Renal cortex interstitium (tissue), 11 donors: ENCODE data around the gene CAV2. TPM values are rescaled to one million over a fixed set of nuclear protein-coding genes. Genes with fewer than 3 reads are reported as not detected.

Experiments
- DNase-seq, 11 donors: peaks; one replicate each; pipeline ENCODE4 v3.0.0-alpha.2; 2013; ENCODE audit warnings: low read depth in 9 of 11, low spot score in 4 of 11; ENCODE audit errors: extremely low read depth in 1 of 11
- polyA plus RNA-seq, 3 donors: library from polyadenylated mRNA; unstranded; fragments of 120-200 nt; gene quantifications; one replicate each; pipeline ENCODE4 v1.2.1, GENCODE V29; 2013; ENCODE audit not compliant: insufficient read length in 3 of 3

Gene CAV2
- polyA plus RNA-seq, 3 donors = 24.9 to 31.6 (median 28.9) TPM

GRCh38 chr7:116487907-116488521 is 11.5 kb upstream of the CAV2 start:
- DNase-seq = no peak

- no peak for DNase-seq
These were observed 9.2 kb upstream of the CAV2 start for GRCh38 chr7:116490351-116490750.

- no peak for DNase-seq
These were observed 7.5 kb upstream of the CAV2 start for GRCh38 chr7:116491887-116492653.

GRCh38 chr7:116492654-116493109 is 6.9 kb upstream of the CAV2 start:
- DNase-seq = no peak

- DNase-seq = no peak
These were observed 6.1 kb upstream of the CAV2 start for GRCh38 chr7:116493449-116493848.

GRCh38 chr7:116494472-116494871 is 5.1 kb upstream of the CAV2 start:
- no peak for DNase-seq

GRCh38 chr7:116495736-116496135 is 3.8 kb upstream of the CAV2 start:
- DNase-seq = no peak

- no peak for DNase-seq
These were observed 2.9 kb upstream of the CAV2 start for GRCh38 chr7:116496653-116497052.

- DNase-seq = no peak
These were observed 1.8 kb upstream of the CAV2 start for GRCh38 chr7:116497708-116498107.

- peak in 3 of 11 donors; percentile 13 to 27 (median 16) for DNase-seq
These were observed 728 bp downstream of the CAV2 start for GRCh38 chr7:116500078-116500853.

GRCh38 chr7:116501425-116502167 is 2.1 kb downstream of the CAV2 start:
- DNase-seq = no peak

- no peak for DNase-seq
These were observed 2.9 kb downstream of the CAV2 start for GRCh38 chr7:116502201-116503096.

GRCh38 chr7:116503835-116504234 is 4.3 kb downstream of the CAV2 start:
- no peak for DNase-seq

- DNase-seq = no peak
These were observed 5.7 kb downstream of the CAV2 start for GRCh38 chr7:116505278-116505677.

- no peak for DNase-seq
These were observed 6.3 kb downstream of the CAV2 start for GRCh38 chr7:116505823-116506222.

GRCh38 chr7:116509982-116510579 is 10.5 kb downstream of the CAV2 start:
- no peak for DNase-seq

GRCh38 chr7:116510795-116511194 is 11.3 kb downstream of the CAV2 start:
- DNase-seq = no peak
